NCI-H1105 (cell line): ENCODE measurements around the gene ZNF354B.
"Not testable (repeated sequence)": the region's sequence is repeated elsewhere in the genome, so short reads cannot be mapped to it uniquely, and the experiment has no call there.

Experiments used
- DNase-seq: peaks from one replicate; lab custom pipeline; 2025; lab: John Stamatoyannopoulos, UW

Gene ZNF354B

DNA sequence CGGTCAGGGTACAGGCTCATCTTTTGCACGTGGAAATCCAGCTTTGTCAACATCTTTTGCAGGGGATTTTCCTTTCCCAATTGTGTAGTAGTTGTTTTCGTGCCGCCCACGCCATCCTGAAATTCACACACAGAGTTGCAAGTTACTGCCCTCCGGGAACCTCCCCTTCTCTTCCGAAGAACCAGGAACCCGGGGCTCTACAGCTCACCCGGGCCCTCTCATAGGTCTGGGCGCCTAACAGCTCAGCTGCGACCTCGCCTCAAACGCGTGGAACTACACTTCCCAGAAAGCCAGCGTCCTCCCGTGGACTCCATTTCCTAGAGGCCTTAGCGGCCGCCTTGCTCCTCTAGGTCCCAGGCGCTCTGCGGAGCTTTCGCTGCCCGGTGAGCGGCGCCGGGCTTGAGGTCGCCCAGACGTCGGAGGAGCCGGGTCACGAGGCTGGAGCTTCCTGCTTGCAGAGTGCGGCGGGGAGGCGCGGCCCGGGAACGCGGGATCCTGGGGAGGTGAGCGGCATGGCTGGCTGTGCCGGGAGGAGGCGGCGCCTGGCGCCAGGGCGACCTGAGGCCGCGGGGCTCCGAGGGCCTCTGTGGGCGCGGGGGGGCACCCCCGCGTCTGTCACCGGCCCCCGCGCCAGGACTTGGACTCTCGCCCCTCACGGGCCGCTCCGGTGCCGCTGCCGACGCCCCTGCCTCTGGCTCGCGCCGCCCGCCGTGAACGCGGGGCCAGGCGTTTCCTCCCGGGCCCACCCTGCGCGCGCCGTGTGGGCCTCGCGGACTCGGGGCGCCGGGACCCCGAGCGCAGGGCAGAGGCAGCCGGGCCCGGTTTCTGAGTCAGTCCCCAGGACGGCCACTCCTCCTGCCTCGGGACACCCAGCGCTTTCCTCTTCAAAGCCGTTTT lies at the start of gene ZNF354B:
TSS of gene ZNF354B (plus strand) at position 329 of the 897 bp plus-strand sequence. CDS start 1,095 bp downstream, outside the sequence.
- peak; percentile 76 for DNase-seq

DNA sequence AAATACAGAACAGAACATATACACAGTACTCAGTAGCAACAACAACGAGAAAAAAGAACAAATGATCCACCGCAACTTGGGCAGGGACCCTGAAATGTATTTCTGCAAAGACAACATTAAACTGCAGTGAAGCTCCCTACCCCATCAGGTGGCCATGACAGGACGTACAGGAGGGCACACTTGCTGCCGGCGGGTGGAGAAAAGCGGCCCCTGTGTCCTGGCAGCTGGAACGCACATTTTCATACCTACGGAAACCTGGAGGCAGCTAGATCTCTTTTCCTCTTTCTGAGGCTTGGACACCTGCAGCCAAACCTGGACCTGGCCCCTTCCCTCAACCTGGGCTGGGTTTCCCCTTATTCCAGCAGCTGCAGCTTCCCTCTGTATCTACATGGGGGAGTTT lies 42.2 kb upstream of the ZNF354B start:
- no peak for DNase-seq

DNA sequence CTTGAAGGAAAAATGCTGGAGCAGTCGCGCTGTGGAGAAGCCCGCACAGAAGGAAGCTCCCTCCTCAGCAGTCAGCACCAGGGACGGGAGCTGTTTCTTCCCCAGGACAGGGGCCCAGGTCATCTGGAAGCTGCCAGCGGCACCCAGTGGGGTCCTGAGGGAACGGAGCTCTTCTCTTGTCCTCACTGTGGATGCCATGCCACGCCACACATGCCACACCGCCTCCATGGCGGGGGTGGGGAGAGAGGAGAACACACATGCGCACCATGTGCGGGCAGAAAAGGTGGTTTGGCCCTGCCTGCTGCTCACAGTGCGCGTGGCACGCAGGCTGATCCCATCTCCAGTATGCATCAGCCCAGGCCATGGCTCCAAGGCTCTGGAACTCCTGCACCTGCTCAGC lies 41.7 kb upstream of the ZNF354B start:
- DNase-seq: no peak

DNA sequence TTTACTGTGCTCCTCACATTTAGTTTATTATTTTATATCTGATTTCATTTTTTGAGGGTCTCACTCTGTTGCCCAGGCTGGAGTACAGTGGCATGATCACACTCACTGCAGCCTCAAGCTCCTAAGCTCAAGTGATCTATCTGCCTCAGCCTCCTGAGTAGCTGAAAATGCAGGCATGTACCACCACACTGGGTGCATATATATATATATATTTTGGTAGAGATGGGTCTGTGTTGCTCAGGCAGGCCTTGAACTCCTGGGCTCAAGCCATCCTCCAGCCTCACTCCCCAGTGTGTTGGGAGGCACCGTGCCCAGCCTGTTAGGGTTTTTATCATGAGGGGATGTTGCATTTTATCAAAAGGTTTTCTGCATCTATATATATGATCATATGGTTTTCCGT lies 39.8 kb upstream of the ZNF354B start:
- no peak for DNase-seq

DNA sequence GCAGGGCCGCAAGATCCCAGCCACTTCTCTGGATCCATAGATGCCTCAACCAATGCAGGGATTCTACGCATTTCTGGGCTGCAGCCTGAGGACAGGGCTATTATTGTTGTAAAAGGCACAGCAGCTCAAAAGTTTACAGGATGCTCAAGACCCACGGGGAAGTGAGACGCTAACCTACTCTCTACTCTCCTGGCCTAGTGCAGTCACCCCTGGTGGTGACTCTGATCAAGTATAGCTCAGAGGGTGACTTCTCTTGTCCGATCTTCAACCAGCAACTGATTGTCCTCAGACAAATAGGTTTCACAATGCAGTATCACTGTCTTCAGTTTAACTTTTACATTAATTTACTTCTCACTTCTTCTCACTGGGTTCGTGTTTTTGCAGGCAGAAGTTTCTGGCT lies 34.3 kb upstream of the ZNF354B start:
- DNase-seq: no peak

DNA sequence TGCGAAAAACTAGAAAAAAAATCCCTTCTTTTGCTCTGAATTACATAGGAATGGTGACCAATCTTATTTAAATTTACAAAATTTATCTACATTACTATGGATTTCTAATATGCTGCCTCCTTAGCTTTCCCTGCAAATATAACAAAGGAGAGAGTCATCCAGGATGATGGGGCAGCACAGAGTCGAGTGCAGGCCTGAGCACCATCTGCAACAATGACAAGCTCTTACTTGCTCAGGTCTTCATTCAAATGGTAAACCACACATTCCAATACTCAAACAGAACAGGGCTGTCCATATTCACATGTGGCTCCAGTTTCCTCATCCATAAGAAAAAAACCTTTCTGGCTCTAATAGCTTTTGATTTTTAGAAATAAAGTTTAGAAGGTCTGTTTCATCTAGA lies 33.5 kb upstream of the ZNF354B start:
- no peak for DNase-seq

DNA sequence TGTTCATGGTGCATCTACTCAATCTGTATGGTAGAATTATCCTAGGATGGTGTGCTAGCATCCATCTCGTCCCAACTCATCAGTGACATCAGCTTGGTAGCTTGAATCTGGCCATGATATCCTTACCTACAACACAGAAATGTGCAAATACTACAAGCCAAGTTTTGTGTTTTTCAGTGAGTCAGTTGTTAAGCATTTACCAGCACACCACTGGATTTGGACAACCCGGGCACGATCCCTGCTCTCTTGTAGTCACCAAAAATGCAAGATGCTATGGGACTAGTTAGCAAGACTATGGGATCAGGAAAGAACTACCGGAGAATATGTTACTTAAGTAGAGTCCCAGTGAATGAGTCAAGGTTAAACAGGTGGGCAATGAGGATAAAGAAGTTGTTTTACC lies 32.1 kb upstream of the ZNF354B start:
- no peak for DNase-seq

DNA sequence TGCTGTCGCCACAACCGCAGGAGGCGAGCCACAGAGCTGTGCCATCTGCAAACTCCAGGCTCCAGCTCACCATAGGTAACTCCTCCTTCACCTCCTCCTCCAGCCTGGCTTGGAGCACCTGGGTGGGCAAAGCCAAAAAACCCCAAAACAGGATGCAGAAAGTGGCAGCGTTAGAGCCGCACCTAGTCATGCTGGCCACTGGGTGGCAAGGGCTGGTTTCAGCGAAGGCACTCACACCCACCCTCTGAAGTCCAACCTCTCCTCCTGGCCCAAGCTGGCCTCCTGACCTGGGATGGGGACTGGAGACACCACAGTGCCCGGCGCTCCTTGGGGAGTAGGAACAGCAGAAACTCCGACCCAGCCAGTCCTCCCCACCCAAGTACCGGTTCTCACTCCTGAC lies 28.7 kb upstream of the ZNF354B start:
- DNase-seq: no peak

DNA sequence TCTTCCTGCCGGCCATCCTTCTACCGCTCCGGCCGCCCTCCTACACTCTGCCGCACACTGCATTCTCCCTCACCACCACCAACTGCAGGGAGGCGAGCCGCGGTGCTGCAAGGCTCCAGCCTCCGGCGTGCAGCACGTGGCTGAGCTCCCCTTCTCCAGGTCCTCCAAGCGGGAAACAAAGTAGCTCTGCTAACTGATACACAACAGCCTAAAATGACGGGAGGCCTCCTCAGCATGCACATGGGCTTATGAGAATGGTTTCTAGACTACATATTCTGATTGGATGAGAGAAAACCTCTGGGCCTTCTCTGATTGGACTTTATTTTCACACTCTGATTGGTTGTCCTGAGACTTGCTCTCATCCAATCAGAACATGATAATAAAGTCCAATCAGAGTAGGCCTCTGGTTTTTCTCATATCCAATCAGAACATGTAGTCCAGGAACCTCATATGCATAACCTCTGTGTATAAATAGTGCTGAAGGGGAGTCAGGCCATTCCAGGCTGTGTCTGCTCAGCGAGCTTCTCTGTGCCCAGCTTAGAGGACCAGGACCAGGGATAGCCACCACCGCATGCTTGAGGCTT lies 27.0 kb upstream of the ZNF354B start:
- peak; percentile 7 for DNase-seq

DNA sequence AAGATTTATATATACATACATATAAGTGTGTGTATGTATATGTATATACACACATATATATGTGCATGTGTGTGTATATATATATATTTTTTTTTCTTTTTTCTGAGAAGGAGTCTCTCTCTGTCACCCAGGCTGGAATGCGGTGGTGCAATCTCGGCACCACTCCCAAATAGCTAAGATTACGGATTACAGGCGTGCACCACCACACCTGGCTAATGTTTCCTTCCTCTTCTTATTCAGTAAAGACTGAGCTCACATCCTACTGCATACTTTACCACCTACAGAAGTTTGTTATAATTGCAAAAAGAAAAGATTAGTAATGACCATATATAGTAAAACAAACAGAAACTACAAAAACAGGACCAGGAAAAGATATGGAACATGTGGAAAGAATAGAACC lies 23.1 kb upstream of the ZNF354B start:
- DNase-seq: no peak

DNA sequence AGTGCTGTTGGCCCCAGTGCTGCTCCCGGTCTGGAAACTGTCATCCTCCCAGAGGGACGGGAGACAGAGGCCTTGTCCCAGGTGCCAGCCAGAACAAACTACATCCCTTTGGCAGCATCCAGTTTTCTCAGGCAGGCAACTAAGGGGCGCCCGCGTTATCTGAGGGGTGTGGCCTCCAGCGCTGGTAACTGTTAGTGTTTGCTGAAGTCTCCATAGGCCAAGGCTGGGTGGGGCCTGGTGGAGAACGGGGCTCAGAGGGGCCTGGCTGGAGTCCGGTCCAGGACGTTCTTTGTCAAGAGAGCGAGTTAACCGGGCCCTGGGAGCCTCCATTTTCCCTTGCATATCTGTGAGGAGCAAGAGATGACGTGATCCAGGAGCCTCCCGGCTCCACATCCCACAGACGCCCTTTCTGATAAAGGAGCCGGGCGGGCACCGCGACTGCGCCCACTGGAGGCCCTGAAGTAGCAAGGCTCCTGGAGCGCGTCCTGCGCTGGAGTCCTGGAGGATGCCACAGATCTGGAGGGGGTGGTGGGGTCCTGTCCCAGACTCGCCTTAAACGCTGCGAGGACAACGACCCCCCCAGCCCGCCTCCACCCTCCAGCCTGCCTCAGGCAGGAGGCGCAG lies 20.9 kb upstream of the ZNF354B start:
- not testable (repeated sequence) for DNase-seq

DNA sequence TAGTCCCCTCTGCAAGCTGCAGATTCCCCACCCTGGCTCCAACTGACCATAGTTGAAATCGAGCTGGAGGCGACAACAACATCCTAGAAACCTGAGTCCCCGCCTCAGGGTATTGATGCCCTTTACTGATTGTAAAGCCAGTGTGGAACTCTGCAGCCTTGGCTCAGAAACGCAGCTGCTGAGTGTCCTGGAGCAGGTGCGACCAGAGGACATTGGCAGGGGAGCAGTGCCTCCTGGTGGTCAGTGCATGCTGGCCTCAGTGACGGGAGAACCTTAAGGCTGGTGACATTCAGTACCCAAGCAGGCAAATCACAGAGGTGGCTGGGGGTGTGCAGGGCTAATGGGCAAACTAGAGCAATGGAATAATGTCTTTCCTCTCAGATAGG lies 20.4 kb upstream of the ZNF354B start:
- DNase-seq: peak; percentile 38

DNA sequence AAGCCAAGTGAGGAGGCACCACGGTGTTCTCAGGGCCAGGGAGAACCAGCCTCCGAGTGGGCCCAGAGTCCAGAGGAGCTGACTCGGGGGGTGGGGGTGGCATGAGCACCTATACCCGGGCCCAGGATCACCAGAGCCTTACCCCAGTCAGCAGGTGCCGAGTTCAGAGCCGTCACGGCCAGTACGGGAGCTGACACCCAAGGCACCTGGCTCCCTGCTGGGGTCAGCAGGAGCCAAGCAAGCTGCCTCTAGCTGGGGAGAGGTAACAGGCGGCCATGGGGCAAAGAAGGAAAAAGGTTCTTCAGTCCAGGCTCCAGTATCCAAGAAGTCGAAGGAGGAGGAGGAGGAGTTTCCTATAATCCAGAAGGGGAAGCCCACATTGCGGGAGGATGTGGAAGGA lies 19.4 kb upstream of the ZNF354B start:
- not testable (repeated sequence) for DNase-seq

DNA sequence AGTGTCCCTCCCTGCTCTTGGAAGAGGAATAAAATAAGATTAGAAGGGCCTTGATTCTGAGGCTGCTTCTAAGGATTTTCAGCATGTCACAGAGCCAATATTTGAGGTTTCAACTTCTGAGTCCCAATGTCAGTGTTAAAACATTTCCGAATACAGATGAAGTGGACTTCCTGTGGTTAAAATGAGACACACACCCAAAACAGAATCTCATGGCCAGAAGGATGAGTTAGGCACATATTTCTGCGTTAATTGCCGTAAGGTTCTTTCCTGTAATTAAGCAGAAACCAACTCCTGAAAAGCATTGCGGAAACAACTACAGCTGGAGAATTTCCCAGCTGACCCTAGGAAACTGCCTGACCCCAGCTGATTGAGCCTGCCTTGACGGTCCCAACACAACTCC lies 10.4 kb upstream of the ZNF354B start:
- no peak for DNase-seq

DNA sequence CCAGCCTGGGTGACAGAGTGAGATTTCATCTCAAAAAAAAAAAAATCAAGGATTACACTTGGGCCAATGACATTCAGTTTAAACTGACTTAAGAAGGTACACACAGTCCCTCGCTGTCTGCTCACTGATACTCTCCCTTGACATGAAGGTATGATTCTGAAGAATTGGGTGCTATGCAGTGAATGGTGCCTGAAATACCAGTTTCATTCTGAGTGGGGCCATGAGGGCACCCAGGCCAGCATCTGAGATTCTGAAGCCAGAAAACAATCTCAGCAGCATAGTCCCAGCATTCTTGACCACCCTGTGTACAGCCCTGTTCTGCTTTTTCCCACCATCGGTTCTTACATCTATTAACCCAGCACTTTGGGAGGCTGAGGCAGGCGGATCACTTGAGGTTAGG lies 7.8 kb upstream of the ZNF354B start:
- no peak for DNase-seq

DNA sequence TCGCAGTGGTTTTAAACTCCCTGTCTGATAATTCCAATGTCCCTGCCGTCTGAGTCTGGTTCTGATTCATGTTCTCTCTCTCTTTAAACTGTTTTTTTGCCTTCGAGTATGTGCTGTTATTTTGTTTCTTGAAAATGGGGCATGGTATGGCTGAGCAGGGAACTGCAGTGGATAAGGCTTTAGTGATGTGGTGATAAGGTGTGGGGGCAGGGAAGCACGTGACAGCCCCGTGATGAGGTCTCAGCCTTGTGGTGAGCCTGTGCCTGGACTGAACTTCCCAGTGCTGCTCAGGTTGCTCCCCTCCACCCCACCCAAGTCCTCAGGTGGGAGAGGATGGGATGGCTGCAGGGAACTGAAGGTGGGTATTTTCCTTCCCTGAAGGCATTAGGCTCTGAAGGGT lies 5.5 kb upstream of the ZNF354B start:
- no peak for DNase-seq

DNA sequence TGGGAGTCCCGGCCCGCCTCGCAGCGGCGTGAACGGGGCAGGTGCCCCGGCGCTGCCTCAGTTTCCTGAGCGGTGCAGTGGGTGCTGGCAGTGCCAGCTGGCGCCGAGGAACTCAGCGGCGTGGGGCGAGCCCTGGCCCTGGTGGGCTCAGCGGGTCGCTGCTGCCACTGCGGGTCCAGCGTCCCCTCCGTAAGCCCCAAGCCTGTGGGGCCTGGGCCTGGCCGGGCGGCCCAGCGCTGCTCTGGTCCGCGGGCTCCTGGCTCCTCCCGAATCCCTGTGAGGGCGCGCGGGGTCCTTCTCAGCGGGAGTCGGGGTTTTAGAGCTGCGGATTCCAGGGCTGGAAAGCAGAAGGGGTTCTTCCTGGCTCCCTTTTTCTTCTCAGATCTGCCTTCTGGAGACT lies 862 bp downstream of the ZNF354B start:
- DNase-seq: not testable (repeated sequence)

DNA sequence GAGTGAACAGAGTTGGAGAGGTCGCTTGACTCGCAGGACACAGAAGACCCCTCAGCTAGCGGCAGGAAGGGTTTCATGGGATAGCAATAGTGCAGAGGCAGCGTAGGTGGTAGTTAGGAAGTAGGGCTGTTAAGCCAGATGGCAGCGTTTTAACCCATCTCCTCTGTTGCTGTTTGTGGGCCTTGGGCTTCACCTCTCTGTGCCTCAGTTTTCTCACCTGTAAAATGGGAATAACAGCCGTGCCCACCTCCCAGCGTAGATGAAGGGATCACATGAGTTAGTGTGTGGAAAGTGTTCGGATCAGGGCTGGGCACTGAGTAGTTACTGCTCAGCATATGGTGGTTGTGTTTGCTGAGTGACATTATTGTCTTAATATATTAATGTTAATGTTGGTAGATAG lies 1.9 kb downstream of the ZNF354B start:
- no peak for DNase-seq

DNA sequence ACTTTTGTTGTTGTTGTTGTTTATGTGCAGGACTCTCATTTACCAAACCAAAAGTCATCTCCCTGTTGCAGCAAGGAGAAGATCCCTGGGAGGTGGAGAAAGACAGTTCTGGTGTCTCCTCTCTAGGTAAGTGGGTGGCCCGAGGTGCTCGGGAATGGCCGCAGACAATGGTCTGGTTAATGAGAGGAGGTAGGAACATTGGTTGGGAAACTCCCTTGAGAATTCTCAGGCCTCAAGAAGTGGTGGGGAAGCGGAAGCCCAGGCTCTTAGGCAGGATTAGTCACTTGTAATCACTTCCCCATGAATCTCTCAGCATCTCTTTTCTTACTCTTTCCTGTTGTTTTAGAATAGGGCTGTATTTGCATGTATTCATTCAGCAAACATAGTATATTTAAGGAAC lies 7.2 kb downstream of the ZNF354B start:
- no peak for DNase-seq

DNA sequence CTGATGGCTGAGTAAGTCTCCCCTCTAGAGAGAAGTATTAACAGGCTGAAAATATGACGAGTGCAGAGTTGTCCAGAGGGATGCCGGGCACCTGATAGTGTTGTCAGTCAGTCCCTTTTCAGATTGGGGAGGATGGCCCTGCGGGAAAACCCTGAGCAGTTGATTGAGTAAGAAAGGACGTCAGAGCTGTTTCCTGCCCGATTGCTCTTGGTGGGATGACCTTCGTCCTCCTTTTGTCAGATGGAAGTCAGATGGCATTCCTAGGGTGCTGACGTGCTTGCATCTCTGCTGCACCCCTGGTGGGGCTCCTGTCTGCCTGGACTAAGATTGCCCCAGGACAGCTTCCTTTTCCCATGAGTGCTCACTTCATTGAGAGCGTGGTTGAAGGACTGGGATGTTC lies 9.8 kb downstream of the ZNF354B start:
- no peak for DNase-seq

DNA sequence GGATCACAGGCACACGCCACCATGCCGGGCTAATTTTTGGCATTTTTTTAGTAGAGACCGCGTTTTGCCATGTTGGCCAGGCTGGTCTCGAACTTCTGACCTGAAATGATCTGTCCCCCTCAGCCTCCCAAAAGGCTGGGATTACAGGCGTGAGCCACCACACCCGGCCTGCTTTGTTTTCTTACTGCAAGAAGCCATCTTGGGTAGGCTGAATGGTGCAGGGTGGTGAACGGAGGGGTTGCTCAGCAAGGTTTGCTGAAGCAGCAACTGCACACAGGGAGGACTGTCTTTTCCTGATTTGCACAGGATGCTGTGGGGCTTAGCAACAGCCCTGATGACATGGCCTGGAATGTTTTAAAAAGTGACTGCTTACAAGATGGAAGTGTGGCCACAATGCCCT lies 10.7 kb downstream of the ZNF354B start:
- DNase-seq: no peak

DNA sequence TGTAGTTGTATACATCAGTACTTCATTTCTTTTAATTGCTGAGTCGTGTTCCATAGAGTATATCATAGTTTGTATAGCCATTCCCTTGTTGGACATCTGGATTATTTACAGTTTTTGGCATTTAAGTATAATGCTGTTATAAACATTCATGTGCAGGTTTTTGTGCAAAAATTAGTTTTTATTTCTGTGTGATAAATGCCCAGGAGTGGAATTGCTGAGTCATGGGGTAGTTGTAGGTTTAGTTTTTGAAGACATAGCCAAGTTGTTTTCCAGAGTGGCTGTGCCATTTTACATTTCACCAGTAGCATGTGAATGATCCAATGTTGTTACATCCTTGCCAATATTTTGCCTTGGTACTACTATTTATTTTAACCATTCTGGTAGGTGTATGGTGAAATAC lies 12.5 kb downstream of the ZNF354B start:
- no peak for DNase-seq

DNA sequence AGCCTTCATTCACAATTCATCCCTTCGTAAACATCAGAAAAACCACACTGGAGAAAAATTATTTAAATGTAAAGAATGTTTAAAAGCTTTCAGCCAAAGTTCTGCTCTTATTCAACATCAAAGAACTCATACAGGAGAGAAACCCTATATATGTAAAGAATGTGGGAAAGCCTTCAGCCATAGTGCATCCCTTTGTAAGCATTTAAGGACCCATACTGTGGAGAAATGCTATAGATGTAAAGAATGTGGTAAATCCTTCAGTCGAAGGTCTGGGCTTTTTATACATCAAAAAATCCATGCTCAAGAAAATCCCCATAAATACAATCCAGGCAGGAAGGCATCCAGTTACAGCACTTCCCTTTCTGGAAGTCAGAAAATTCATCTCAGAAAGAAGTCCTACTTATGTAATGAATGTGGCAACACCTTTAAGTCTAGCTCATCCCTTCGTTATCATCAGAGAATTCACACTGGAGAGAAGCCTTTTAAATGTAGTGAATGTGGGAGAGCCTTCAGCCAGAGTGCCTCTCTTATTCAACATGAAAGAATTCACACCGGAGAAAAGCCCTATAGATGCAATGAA lies 23.5 kb downstream of the ZNF354B start:
- DNase-seq: not testable (repeated sequence)
